Liver (tissue), 9 donors: ENCODE measurements around the gene SLMAP. TPM values are rescaled to one million over a fixed set of nuclear protein-coding genes. Genes with fewer than 3 reads are reported as not detected.

Experiments
- DNase-seq: peaks from one replicate; pipeline ENCODE4 v3.0.0-alpha.2; 2017; ENCODE audit warnings: low spot score
- H3K27ac ChIP-seq, 2 donors: one replicate each; pipeline ENCODE4 v1.7.0; 2013; ENCODE audit warnings: inconsistent platforms in 2 of 2, low read length in 2 of 2, control low read depth in 1 of 2, low read depth in 1 of 2, mild to moderate bottlenecking in 1 of 2
- H3K27me3 ChIP-seq, 4 donors: one replicate each; pipeline versions ENCODE4 v1.6.1 to v1.7.0; 2013; ENCODE audit warnings: low read length in 3 of 4, inconsistent platforms in 1 of 4, mild to moderate bottlenecking in 1 of 4, moderate library complexity in 1 of 4; ENCODE audit not compliant: control insufficient read depth in 4 of 4, insufficient read depth in 4 of 4
- H3K36me3 ChIP-seq, 4 donors: one replicate each; pipeline versions ENCODE4 v1.6.1 to v1.7.0; 2013; ENCODE audit warnings: low read length in 3 of 4, mild to moderate bottlenecking in 3 of 4, low read depth in 1 of 4, moderate library complexity in 1 of 4; ENCODE audit not compliant: control insufficient read depth in 4 of 4, insufficient read depth in 3 of 4
- H3K4me1 ChIP-seq, 4 donors: one replicate each; pipeline versions ENCODE4 v1.6.1 to v1.7.0; 2013; ENCODE audit warnings: low read length in 3 of 4, mild to moderate bottlenecking in 3 of 4, moderate library complexity in 1 of 4; ENCODE audit not compliant: control insufficient read depth in 4 of 4, insufficient read depth in 4 of 4
- H3K4me3 ChIP-seq, 3 donors: one replicate each; pipeline versions ENCODE4 v1.6.1 to v1.7.0; 2013; ENCODE audit warnings: low read length in 3 of 3, control low read depth in 1 of 3, low read depth in 1 of 3, mild to moderate bottlenecking in 1 of 3
- H3K9ac ChIP-seq, 2 donors: one replicate each; pipeline ENCODE4 v1.7.0; 2013; ENCODE audit warnings: low read length in 2 of 2, mild to moderate bottlenecking in 2 of 2, moderate library complexity in 2 of 2, control low read depth in 1 of 2, low read depth in 1 of 2
- H3K9me3 ChIP-seq, 4 donors: one replicate each; pipeline versions ENCODE4 v1.6.1 to v1.7.0; 2013; ENCODE audit warnings: low read length in 3 of 4; ENCODE audit not compliant: control insufficient read depth in 4 of 4
- EGR1 ChIP-seq, 2 donors: IDR thresholded peaks; 2 replicates each; pipeline ENCODE4 v1.6.1; 2016 to 2018; ENCODE audit warnings: antibody characterized with exemption in 2 of 2, low read depth in 2 of 2
- FOXA1 ChIP-seq: IDR thresholded peaks from 2 replicates; pipeline ENCODE4 v1.6.1; 2016; ENCODE audit warnings: antibody characterized with exemption
- FOXA2 ChIP-seq: IDR thresholded peaks from 2 replicates; pipeline ENCODE4 v1.6.1; 2016; ENCODE audit warnings: antibody characterized with exemption
- GABPA ChIP-seq, 2 donors: IDR thresholded peaks in 1 of 2; conservative IDR thresholded peaks in 1 of 2; 2 replicates each; pipeline ENCODE4 v1.6.1; 2016; ENCODE audit warnings: antibody characterized with exemption in 2 of 2, mild to moderate bottlenecking in 1 of 2, moderate library complexity in 1 of 2
- HNF4A ChIP-seq, 2 donors: conservative IDR thresholded peaks; 2 replicates each; pipeline ENCODE4 v1.6.1; 2016; ENCODE audit warnings: antibody characterized with exemption in 2 of 2, mild to moderate bottlenecking in 2 of 2
- HNF4G ChIP-seq: IDR thresholded peaks from 2 replicates; pipeline ENCODE4 v1.6.1; 2016; ENCODE audit warnings: antibody characterized with exemption
- JUND ChIP-seq, 2 donors: IDR thresholded peaks; 2 replicates each; pipeline ENCODE4 v1.6.1; 2016; ENCODE audit warnings: antibody characterized with exemption in 2 of 2
- NR2F2 ChIP-seq: IDR thresholded peaks from 2 replicates; pipeline ENCODE4 v1.6.1; 2016; ENCODE audit warnings: antibody characterized with exemption
- RAD21 ChIP-seq, 2 donors: IDR thresholded peaks; 2 replicates each; pipeline ENCODE4 v1.6.1; 2016; ENCODE audit warnings: antibody characterized with exemption in 2 of 2, mild to moderate bottlenecking in 2 of 2
- RXRA ChIP-seq, 2 donors: IDR thresholded peaks; 2 replicates each; pipeline ENCODE4 v1.6.1; 2017 to 2018; ENCODE audit warnings: antibody characterized with exemption in 2 of 2, mild to moderate bottlenecking in 1 of 2
- SP1 ChIP-seq: IDR thresholded peaks from 2 replicates; pipeline ENCODE4 v1.6.1; 2018; ENCODE audit warnings: antibody characterized with exemption, mild to moderate bottlenecking
- TAF1 ChIP-seq: conservative IDR thresholded peaks from 2 replicates; pipeline ENCODE4 v1.6.1; 2016; ENCODE audit warnings: antibody characterized with exemption, mild to moderate bottlenecking
- YY1 ChIP-seq: IDR thresholded peaks from 2 replicates; pipeline ENCODE4 v1.6.1; 2016; ENCODE audit warnings: antibody characterized with exemption, mild to moderate bottlenecking
- WGBS: extraction: QIAGEN DNeasy Blood & Tissue Kit; methylation state at CpG from one replicate; pipeline ENCODE4 v1.1.7; 2013; 5-methylcytosine and 5-hydroxymethylcytosine counted together
- polyA plus RNA-seq, 2 donors: library from polyadenylated mRNA; stranded (reverse) in 1 of 2; unstranded in 1 of 2; fragments of 200-250 nt in 1 of 2; fragments of >200 nt in 1 of 2; fragmentation: Nextera tagmentation in 1 of 2; extraction: Ambion mirVana in 1 of 2; gene quantifications; one replicate each; pipeline versions ENCODE4 v1.2.1 to v1.2.3, GENCODE V29; 2013 to 2015
- total RNA-seq, 2 donors: library from RNA; depleted of rRNA; stranded (reverse); fragments of >200 nt; gene quantifications; one replicate each; pipeline ENCODE4 v1.2.3, GENCODE V29; 2014
- TF ChIP-seq, protein P1 (sequence below): IDR thresholded peaks from 2 replicates; pipeline ENCODE4 v1.6.1; 2016; ENCODE audit warnings: antibody characterized with exemption, mild to moderate bottlenecking
- TF ChIP-seq, protein P2 (sequence below): IDR thresholded peaks from 2 replicates; pipeline ENCODE4 v1.6.1; 2016; ENCODE audit warnings: antibody characterized with exemption
- TF ChIP-seq, protein P3 (sequence below): fragments of 150-350 bp; IDR thresholded peaks from 2 replicates; pipeline ENCODE4 v1.5.1; 2017; ENCODE audit warnings: improper control_type of control experiment, low read depth, low read length; ENCODE audit not compliant: missing input control
- TF ChIP-seq, protein P4 (sequence below): IDR thresholded peaks from 2 replicates; pipeline ENCODE4 v1.6.1; 2016; ENCODE audit warnings: antibody characterized with exemption
- TF ChIP-seq, protein P5 (sequence below): IDR thresholded peaks from 2 replicates; pipeline ENCODE4 v1.6.1; 2016; ENCODE audit warnings: antibody characterized with exemption
- donor health status: healthy.
- donor health status: healthy.
- donor health status: healthy.
- donor health status: healthy.
- donor health status: healthy.

SLMAP gene
- total and polyA plus RNA-seq, 4 donors = 10.2 to 37.8 (median 19.4) TPM

DNA sequence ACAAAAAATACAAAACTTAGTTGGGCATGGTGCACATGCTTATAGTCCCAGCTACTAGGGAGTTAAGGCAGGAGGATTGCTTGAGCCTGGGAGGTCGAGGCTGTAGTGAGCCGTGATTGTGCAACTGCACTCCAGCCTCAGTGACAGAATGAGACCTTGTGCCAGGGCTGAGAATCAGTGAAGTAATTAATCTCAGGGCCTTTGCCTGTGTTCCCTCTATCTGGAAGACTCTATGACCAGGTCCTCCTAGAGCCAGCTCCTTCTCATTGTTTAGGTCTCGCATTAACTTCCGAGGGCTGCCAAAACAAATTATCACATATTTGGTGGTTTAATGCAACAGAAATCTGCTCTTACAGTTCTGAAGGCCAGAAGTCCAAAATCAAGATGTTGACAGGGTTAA is 210.7 kb downstream of the SLMAP start:
- 67% methylated on average over 4 of the region's 4 CpGs for WGBS
- DNase-seq = no peak
- Histone ChIP-seq H3K4me1 (no peaks in the 10 kb centered on the region), H3K9me3 (no peaks in the 10 kb centered on the region), H3K9ac (no peak overlapping the region), H3K27ac (no peak overlapping the region), H3K4me3 (no peak overlapping the region), H3K27me3 (no peaks in the 10 kb centered on the region), H3K36me3 (no peaks in the 10 kb centered on the region)
- TF ChIP-seq NR2F2 = no peak
- no peak for TF ChIP-seq FOXA2
- no peak for TF ChIP-seq FOXA1
- TF ChIP-seq SP1 = no peak
- TF ChIP-seq JUND (IDR thresholded peaks at IDR 0.05) = no peak
- TF ChIP-seq, protein P1, sequence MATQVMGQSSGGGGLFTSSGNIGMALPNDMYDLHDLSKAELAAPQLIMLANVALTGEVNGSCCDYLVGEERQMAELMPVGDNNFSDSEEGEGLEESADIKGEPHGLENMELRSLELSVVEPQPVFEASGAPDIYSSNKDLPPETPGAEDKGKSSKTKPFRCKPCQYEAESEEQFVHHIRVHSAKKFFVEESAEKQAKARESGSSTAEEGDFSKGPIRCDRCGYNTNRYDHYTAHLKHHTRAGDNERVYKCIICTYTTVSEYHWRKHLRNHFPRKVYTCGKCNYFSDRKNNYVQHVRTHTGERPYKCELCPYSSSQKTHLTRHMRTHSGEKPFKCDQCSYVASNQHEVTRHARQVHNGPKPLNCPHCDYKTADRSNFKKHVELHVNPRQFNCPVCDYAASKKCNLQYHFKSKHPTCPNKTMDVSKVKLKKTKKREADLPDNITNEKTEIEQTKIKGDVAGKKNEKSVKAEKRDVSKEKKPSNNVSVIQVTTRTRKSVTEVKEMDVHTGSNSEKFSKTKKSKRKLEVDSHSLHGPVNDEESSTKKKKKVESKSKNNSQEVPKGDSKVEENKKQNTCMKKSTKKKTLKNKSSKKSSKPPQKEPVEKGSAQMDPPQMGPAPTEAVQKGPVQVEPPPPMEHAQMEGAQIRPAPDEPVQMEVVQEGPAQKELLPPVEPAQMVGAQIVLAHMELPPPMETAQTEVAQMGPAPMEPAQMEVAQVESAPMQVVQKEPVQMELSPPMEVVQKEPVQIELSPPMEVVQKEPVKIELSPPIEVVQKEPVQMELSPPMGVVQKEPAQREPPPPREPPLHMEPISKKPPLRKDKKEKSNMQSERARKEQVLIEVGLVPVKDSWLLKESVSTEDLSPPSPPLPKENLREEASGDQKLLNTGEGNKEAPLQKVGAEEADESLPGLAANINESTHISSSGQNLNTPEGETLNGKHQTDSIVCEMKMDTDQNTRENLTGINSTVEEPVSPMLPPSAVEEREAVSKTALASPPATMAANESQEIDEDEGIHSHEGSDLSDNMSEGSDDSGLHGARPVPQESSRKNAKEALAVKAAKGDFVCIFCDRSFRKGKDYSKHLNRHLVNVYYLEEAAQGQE = no peak
- no peak for TF ChIP-seq HNF4G
- TF ChIP-seq HNF4A (conservative IDR thresholded peaks at IDR 0.05) = no peak
- no peak for TF ChIP-seq EGR1 (IDR thresholded peaks at IDR 0.05; ENCODE audit: low read depth in 2 of 2)
- no peak for TF ChIP-seq TAF1
- no peak for TF ChIP-seq YY1
- TF ChIP-seq GABPA (IDR thresholded peaks at IDR 0.05 in 1 of 2, conservative IDR thresholded peaks at IDR 0.05 in 1 of 2) = no peak
- TF ChIP-seq, protein P2, sequence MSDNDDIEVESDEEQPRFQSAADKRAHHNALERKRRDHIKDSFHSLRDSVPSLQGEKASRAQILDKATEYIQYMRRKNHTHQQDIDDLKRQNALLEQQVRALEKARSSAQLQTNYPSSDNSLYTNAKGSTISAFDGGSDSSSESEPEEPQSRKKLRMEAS = no peak
- TF ChIP-seq, protein P3, sequence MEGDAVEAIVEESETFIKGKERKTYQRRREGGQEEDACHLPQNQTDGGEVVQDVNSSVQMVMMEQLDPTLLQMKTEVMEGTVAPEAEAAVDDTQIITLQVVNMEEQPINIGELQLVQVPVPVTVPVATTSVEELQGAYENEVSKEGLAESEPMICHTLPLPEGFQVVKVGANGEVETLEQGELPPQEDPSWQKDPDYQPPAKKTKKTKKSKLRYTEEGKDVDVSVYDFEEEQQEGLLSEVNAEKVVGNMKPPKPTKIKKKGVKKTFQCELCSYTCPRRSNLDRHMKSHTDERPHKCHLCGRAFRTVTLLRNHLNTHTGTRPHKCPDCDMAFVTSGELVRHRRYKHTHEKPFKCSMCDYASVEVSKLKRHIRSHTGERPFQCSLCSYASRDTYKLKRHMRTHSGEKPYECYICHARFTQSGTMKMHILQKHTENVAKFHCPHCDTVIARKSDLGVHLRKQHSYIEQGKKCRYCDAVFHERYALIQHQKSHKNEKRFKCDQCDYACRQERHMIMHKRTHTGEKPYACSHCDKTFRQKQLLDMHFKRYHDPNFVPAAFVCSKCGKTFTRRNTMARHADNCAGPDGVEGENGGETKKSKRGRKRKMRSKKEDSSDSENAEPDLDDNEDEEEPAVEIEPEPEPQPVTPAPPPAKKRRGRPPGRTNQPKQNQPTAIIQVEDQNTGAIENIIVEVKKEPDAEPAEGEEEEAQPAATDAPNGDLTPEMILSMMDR = no peak
- TF ChIP-seq, protein P4, sequence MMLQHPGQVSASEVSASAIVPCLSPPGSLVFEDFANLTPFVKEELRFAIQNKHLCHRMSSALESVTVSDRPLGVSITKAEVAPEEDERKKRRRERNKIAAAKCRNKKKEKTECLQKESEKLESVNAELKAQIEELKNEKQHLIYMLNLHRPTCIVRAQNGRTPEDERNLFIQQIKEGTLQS = no peak
- TF ChIP-seq RAD21 (IDR thresholded peaks at IDR 0.05) = no peak
- TF ChIP-seq RXRA (IDR thresholded peaks at IDR 0.05) = no peak

DNA sequence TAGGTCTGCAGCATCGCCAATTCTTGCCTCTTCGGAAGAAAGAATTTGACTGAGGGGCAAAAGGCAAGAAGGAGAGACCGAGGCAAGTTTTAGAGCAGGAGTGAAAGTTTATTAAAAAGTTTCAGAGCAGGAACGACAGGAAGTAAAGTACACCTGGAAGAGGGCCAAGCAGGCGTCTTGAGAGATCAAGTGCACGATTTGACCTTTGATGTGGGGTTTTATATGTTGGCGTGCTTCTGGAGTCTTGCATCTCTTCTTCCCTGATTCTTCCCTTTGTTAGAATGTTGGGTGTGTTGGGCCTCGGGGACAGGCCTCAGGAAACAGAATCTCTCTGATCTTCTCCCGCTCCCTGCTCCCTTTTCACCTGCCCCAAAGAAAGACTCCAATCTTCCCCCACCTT is 211.5 kb downstream of the SLMAP start:
- Histone ChIP-seq H3K4me3 (no peak overlapping the region), H3K9ac (no peak overlapping the region), H3K9me3 (no peaks in the 10 kb centered on the region), H3K27me3 (no peaks in the 10 kb centered on the region), H3K27ac (no peak overlapping the region), H3K36me3 (no peaks in the 10 kb centered on the region), H3K4me1 (no peaks in the 10 kb centered on the region)
- DNase-seq = no peak
- WGBS = 80% methylated on average over 9 of the region's 9 CpGs
- TF ChIP-seq HNF4G (no peak), EGR1 (IDR thresholded peaks at IDR 0.05; ENCODE audit: low read depth in 2 of 2) (no peak), NR2F2 (no peak), JUND (IDR thresholded peaks at IDR 0.05) (no peak), RXRA (IDR thresholded peaks at IDR 0.05) (no peak)
- TF ChIP-seq, protein P3 = no peak
- TF ChIP-seq, protein P5, sequence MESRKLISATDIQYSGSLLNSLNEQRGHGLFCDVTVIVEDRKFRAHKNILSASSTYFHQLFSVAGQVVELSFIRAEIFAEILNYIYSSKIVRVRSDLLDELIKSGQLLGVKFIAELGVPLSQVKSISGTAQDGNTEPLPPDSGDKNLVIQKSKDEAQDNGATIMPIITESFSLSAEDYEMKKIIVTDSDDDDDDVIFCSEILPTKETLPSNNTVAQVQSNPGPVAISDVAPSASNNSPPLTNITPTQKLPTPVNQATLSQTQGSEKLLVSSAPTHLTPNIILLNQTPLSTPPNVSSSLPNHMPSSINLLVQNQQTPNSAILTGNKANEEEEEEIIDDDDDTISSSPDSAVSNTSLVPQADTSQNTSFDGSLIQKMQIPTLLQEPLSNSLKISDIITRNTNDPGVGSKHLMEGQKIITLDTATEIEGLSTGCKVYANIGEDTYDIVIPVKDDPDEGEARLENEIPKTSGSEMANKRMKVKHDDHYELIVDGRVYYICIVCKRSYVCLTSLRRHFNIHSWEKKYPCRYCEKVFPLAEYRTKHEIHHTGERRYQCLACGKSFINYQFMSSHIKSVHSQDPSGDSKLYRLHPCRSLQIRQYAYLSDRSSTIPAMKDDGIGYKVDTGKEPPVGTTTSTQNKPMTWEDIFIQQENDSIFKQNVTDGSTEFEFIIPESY = no peak
